HL-60 (cell line): ENCODE data around the gene LRPAP1.

Experiments used
- DNase-seq, 2 experiments: peaks; one replicate each; pipeline ENCODE4 v3.0.0-alpha.2; 2010 to 2020; ENCODE audit warnings: low read depth in 1 of 2, low spot score in 1 of 2
- H3K27ac ChIP-seq: fragments of 250-450 bp; sonication (Bioruptor Pico); replicated peaks from 2 replicates; pipeline ENCODE4 v1.5.1; 2020; ENCODE audit warnings: mild to moderate bottlenecking, moderate library complexity
- H3K27me3 ChIP-seq: fragments of 250-450 bp; sonication (Bioruptor Pico); 2 replicates; pipeline ENCODE4 v1.5.1; 2021; ENCODE audit warnings: mild to moderate bottlenecking, moderate library complexity; ENCODE audit not compliant: insufficient read depth, poor library complexity, severe bottlenecking
- H3K4me3 ChIP-seq: replicated peaks from 2 replicates; pipeline ENCODE4 v1.5.1; 2011; ENCODE audit warnings: mild to moderate bottlenecking, control low read depth, low read length; ENCODE audit not compliant: insufficient read depth
- GABPA ChIP-seq: IDR thresholded peaks from 2 replicates; pipeline ENCODE4 v1.6.1; 2012; ENCODE audit warnings: low read depth
- POLR2AphosphoS5 ChIP-seq: IDR thresholded peaks from 2 replicates; pipeline ENCODE4 v1.6.1; 2012; ENCODE audit warnings: low read depth
- SPI1 ChIP-seq: IDR thresholded peaks from 2 replicates; pipeline ENCODE4 v1.6.1; 2012; ENCODE audit warnings: low read depth, mild to moderate bottlenecking, borderline replicate concordance
- TF ChIP-seq, protein P1 (sequence below): IDR thresholded peaks from 2 replicates; pipeline ENCODE4 v1.6.1; 2012; ENCODE audit warnings: low read depth; ENCODE audit not compliant: insufficient replicate concordance
- TF ChIP-seq, protein P2 (sequence below): IDR thresholded peaks from one replicate; pipeline ENCODE4 v1.5.1; 2011; ENCODE audit warnings: low read length, control low read depth, inconsistent platforms; ENCODE audit not compliant: insufficient read depth

LRPAP1 gene

GRCh38 chr4:3515646-3516045, 16.6 kb downstream of the LRPAP1 start:
- H3K27ac ChIP-seq: no peak overlapping the region
- H3K4me3 ChIP-seq: no peak overlapping the region
- no peak for DNase-seq
- TF ChIP-seq SPI1 (no peak), POLR2AphosphoS5 (no peak)
- TF ChIP-seq, protein P1, sequence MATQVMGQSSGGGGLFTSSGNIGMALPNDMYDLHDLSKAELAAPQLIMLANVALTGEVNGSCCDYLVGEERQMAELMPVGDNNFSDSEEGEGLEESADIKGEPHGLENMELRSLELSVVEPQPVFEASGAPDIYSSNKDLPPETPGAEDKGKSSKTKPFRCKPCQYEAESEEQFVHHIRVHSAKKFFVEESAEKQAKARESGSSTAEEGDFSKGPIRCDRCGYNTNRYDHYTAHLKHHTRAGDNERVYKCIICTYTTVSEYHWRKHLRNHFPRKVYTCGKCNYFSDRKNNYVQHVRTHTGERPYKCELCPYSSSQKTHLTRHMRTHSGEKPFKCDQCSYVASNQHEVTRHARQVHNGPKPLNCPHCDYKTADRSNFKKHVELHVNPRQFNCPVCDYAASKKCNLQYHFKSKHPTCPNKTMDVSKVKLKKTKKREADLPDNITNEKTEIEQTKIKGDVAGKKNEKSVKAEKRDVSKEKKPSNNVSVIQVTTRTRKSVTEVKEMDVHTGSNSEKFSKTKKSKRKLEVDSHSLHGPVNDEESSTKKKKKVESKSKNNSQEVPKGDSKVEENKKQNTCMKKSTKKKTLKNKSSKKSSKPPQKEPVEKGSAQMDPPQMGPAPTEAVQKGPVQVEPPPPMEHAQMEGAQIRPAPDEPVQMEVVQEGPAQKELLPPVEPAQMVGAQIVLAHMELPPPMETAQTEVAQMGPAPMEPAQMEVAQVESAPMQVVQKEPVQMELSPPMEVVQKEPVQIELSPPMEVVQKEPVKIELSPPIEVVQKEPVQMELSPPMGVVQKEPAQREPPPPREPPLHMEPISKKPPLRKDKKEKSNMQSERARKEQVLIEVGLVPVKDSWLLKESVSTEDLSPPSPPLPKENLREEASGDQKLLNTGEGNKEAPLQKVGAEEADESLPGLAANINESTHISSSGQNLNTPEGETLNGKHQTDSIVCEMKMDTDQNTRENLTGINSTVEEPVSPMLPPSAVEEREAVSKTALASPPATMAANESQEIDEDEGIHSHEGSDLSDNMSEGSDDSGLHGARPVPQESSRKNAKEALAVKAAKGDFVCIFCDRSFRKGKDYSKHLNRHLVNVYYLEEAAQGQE: no peak
- H3K27me3 ChIP-seq: no peaks in the 10 kb centered on the region

DNA sequence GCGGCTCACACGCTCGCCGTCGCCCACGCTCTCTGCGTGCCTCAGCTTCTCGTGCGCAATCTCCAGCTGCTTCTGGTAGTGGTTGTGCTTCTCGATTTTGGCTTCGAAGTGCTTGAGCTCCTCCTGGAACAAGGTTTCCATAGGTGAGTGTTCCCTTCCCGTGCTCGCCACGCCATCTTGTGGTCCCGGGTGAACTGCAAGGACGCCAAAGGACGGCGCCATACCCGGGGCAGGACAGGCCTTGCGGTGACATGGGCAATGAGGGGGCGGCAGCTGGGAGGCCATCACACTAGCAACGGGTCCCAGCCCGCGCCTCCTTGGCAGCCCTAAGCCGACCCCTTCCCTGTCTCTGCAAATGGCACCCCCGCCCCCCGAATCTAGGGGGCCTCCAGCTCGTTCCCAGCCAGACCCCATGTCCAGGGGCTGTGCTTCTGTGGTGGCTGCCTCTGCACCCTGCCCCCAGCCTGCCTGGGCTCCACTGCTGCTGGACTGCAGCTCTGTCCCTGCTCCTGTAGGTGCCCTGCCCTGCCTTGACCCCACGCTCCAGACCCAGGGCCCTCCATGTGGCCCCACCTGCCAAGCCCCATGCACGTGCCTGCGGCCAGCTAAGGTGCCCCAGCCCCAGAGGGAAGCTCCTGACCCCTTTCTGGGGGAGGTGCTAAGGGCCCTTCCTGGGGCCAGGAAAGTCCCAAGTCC, 17.3 kb downstream of the LRPAP1 start:
- no peak for DNase-seq
- TF ChIP-seq, protein P1: no peak
- TF ChIP-seq SPI1 (no peak), POLR2AphosphoS5 (no peak), GABPA (no peak)
- TF ChIP-seq, protein P2, sequence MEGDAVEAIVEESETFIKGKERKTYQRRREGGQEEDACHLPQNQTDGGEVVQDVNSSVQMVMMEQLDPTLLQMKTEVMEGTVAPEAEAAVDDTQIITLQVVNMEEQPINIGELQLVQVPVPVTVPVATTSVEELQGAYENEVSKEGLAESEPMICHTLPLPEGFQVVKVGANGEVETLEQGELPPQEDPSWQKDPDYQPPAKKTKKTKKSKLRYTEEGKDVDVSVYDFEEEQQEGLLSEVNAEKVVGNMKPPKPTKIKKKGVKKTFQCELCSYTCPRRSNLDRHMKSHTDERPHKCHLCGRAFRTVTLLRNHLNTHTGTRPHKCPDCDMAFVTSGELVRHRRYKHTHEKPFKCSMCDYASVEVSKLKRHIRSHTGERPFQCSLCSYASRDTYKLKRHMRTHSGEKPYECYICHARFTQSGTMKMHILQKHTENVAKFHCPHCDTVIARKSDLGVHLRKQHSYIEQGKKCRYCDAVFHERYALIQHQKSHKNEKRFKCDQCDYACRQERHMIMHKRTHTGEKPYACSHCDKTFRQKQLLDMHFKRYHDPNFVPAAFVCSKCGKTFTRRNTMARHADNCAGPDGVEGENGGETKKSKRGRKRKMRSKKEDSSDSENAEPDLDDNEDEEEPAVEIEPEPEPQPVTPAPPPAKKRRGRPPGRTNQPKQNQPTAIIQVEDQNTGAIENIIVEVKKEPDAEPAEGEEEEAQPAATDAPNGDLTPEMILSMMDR: no peak
- Histone ChIP-seq H3K27ac (no peak overlapping the region), H3K27me3 (no peaks in the 10 kb centered on the region), H3K4me3 (no peak overlapping the region)

DNA sequence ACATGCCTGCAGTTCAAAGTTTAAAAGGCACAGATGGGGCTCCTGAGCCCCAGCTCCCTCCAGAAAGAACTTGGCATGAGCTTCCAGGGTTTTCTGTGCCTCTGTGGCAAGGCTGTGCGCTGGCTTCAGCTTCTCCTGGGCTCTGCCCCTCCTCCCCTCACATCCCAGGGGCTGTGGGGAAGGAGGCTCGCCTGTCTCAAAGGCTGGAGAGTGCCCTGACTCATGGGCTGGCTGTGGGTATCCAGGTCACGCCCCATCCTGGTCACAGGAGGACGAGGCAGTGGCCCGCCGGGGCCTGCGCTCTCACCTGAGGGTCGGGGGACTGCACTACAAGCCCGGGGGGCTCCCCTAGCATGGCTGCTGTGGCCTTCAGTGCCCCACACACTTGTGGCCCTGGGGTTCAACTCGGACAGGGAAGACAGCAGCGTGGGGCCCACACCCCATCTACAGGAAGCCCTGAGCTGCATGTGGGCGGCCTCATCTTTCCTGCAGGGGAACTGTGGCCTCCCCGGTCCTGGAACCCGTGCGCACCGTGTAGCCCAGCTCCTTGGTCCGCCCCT, 17.9 kb downstream of the LRPAP1 start:
- DNase-seq: no peak
- Histone ChIP-seq H3K27ac (no peak overlapping the region), H3K27me3 (no peaks in the 10 kb centered on the region), H3K4me3 (no peak overlapping the region)
- TF ChIP-seq SPI1 (no peak), POLR2AphosphoS5 (no peak), GABPA (no peak)
- TF ChIP-seq, protein P2: no peak
- TF ChIP-seq, protein P1: no peak
